GM20431 (cell line): ENCODE results near the gene HCN1.
"Not testable (repeated sequence)": the region's sequence is repeated elsewhere in the genome, so short reads cannot be mapped to it uniquely, and the experiment has no call there.

Source experiments
- in situ Hi-C: fragments of 300-500 bp; cut with MseI, MboI; formaldehyde crosslinking; loops from one replicate; pipeline ENCODE4 v1.15.0; 2020; ENCODE audit warnings: low sequenced_read_pairs; ENCODE audit not compliant: unreplicated experiment

HCN1 gene

DNA sequence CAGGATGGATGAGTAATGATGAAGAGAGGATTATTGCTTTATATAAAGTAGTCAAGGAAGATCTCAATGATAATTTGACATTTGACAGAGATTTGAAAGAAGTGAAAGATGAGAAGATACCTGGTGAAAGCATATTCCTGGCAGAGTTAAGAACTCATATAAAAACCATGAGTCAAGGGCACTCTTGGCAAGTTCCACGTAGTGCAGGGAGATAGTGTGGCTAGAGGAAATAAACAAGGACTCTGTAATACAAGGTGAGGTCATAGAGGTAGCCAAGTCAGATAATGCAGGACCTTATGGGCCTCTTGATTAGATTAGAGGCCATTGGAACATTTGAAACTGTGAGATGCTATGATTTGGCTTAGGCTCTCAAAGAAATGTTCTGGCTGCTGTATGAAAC is 72.3 kb downstream of the HCN1 start:
- in situ Hi-C loops: no loop called here

DNA sequence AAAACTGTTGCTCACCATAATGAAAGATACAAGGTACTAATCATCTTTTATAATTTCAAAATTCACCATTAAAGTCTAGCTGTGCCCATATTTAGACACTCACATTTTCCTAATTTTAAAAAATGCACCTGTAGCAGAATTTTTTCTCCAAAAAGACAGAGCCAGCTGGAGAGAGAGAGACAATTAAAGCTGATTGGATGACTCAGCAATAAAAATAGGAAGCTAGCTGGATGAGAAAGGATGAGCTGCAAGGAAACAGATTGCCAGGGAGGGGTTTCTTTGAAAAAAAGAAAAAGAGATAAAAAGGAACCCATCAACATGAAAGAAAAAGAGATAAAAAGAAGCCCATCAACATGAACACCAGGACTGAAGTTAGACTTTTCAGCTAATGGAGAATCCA is 73.8 kb downstream of the HCN1 start:
- in situ Hi-C loops: no loop called here

DNA sequence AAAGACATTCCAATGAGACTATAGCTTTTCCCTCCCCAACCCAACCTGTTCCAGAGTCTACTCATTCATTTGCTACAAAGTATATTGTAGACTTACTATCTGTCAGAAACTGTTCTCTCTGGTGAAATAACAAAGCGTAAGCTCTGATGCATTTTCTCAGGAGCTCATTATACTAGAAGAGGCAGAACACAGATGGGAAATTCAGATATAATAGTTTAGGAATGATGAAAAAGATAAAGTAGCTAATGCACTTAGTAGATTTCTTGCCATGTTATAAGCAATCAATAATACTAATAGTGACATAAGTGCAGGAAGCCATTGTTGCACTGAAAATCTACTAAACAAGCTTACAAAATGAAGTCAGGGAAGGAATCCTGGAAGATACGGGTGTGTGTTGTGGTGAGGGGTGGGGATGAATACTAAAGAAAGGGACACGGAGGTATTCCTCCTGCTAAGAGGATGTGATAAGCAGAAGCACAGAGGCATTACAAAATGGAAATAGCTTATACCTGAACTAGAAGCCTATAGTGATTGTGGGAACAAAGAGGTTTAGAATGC is 78.2 kb downstream of the HCN1 start:
- in situ Hi-C loops: no loop called here

DNA sequence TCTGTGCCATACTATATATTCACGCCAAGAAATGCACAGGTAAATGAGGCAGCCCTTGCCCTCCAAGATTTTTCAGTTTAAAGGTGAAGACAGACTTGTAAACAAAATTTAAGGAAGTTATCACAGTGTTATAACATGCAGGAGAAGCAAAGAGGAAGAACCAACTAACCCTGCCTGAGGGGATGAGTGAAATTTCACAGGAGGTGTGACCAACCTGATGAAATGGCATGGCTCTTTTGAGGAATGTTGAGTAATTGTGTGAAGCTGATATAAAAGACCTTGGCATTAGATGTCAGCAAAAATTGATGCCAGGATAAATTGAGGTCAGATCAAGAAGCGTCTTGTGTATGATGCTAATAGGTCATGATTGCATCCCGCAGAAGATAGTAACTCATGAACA is 86.5 kb downstream of the HCN1 start:
- in situ Hi-C loops: no loop called here

DNA sequence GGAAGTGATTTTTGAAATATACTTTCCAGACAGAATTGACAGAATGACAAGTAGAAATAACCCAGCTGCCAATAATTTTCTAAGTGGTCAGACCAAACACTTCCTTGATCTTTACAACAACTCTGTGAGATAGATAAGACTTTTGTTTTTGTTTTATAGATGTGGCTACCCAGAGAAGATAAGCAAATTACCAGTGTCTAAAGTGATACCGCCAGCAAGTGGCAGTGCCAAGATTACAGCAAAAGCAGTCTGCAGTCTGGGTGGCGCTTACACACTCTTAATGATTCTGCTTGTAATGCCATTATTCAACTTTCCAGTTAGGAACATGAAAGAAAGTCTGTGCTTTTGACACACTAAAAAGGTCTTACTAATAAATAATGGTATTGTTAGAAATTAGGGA is 92.1 kb downstream of the HCN1 start:
- in situ Hi-C loops: no loop called here

DNA sequence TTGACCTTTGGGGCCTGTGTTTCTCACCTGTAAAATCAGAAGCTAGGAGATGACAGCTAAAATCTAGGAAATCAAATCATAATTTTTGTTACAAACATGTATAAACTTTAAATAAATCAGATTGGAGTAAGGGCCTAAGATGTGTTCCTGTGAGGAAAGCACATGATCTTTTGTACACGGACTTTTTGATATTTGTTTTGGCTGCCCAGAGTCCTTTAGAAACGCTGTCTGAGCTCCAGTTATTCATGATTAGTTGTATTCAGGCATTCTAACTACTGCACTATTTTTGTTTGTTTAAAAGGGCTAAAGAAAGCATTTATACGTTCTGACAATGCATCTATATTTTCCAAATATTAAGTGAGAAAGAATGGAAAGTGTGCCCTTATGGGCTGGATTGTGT is 94.8 kb downstream of the HCN1 start:
- in situ Hi-C loops: no loop called here

DNA sequence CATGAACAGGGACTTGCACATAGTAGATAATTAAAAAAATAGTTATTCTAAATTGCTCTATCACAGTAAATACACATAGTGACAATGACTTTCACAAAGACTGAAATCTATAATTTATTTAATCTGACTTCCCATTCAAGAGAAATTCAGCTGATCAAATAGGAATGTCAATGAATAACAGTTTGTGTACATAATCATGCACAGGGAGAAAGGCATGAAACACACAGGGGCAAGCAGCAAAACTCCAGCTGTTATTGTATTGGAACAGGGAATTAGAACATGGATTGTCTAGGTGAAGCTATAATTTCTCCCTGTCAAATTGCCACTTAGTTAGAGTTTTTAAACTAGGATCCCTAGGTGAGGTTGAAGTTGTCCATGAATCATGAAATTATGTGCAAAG is 99.9 kb downstream of the HCN1 start:
- in situ Hi-C loops: no loop called here

DNA sequence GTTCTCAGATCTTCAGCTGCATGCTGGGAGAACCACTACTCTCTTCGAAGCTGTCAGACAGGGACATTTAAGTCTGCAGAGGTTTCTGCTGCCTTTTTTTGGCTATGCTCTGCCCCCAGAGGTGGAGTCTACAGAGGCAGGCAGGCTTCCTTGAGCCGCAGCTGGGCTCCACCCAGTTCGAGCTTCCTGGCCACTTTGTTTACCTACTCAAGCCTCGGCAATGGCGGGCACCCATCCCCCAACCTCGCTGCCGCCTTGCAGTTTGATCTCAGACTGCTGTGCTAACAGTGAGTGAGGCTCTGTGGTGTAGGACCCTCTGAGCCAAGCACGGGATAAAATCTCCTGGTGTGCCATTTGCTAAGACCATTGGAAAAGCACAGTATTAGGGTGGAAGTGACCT is 110.2 kb downstream of the HCN1 start:
- in situ Hi-C loops: not testable (repeated sequence)

DNA sequence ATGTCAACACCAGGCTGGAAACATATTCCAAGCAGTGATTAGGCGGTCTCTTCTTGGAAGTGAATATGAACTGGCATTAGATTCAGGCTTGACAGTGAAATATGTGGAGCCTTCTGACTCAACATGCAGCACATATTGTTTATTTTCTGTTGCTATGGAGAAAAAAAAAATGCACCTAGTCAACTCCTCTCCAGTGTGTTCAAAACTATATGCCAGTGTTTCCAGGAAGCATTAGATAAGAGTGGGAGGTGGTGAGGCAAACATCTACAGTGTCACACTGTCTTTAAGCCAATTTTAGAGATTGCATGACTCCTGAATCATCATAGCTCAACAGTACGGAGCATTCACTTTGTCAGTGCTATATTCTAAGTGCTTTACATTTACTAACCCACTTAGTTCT is 117.9 kb downstream of the HCN1 start:
- in situ Hi-C loops: no loop called here

DNA sequence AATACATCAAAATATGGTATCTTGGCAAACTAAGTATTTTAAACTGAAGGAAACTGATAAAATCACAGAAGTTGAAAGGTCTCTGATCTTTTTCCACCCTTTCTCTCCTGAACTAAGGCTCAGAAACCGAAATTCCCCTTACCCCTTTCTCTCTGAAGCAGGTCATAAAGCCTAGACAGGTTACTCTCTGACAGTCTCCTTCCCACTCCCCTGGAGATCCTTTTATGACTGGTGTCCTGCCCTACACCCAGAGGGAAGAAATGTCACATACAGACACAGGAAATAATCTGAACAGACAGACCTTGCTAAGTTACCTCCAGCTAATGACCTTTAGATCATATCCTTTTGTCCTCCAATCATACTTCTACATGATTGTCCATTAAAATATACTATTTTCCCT is 127.4 kb downstream of the HCN1 start:
- in situ Hi-C loops: no loop called here

DNA sequence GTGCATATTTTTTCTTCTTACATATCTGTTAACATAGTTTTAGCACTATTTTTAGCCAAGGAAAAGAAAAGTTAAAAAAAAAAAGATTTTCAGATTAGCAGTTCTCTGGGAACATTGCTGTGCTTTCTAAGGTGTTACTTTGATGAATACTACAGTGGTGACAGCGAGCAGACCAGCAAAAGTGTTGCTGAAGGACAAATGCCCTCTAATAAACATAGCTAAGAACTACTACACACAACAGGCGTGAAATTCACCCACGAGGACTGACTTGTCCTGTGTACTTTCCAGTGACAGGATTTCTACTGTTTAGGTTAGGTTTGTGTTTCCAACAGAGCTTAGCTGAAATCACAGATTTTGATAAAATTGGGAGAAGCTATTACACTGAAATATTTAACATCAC is 153.8 kb downstream of the HCN1 start:
- in situ Hi-C loops: no loop called here

DNA sequence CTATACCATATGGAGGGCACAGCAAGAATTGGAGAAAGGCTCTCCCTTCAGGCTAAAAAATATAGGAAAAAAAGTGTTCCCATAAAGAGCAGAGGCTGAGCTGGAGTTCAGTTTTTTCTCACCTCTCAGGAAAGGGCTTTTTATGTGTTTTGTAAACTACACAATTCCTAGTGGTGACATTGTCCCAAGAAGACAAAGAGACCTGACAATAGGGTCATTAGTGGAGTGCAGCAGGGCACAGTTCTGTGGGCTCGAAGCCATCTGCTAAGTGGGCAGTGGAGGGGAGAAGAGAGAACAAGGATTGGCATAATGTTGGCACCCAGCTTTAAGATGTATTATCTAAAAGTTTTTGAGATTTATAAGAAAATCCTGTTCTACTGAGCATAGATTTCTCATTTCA is 162.5 kb downstream of the HCN1 start:
- in situ Hi-C loops: no loop called here

DNA sequence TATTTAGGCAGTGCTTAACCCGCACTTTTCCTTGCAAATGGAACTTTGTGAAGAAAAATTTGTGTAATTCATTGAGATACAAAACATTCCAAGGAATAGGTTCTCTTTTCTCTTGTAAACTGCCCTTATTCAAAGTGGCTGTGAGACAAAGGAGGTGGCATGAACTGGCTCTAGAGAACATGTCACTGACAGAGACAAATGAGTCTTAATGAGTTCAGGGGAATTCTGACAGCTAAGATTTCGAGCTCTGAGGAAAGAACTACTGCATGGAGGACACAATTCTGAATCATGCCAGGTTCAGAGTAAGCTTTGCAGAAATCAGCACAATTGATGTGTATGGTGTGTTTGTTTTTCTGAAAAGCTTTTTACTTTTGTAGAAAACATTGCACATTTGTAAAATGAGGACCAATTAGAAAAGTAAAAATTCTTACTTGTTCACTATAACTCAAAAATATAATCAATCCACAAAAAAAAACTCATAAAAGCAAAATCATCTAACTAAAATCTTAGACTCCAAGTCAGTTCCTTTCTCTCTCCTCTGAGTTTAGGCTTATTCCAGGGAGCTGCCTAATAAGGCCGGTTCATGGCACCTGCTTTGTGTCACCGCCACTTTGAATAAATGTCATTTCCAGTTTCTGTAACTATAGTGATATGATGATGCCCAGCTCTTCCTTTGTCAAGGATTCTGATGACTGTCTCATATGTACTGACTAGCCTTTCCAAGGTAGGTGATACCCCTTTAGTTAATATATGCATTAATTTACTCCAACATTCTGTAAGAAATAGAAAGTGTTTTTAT is 163.2 kb downstream of the HCN1 start:
- in situ Hi-C loops: no loop called here

DNA sequence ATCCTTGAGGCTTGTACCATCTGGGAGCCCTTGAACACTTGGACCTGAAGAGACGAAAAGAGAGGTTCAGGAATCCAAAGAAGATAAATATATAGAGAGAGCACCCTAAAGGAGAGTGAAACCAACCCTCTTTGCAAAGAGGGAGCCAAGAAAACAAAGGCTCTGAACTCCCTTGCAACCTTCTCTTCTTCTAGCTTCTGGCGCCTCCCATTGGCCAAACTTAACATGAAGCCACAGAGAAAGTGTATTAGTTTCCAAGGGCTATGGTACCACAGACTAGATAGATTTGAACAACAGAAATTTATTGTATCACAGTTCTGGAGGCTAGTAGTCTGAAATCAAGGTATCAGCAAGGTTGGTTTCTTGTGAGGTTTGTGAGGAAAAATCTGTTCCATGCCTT is 175.1 kb downstream of the HCN1 start:
- in situ Hi-C loops: no loop called here

DNA sequence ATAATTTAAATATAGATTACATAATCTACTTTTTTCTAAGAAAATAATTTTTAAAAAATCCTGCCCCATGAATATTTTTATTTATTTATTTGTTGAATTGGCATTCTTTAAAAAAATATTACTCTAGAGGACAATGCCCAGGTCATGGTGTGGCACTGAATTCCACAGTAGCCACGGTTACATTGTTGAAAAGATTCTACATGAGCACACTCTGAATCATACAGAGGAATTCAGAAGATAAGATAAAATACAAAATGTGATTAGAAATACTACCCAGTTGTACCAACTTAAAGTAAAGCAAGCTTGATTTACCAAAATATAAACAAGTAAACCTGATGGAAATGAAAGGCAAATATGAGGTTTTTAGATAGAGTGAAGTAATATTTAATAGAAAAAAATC is 183.7 kb downstream of the HCN1 start:
- in situ Hi-C loops: no loop called here

DNA sequence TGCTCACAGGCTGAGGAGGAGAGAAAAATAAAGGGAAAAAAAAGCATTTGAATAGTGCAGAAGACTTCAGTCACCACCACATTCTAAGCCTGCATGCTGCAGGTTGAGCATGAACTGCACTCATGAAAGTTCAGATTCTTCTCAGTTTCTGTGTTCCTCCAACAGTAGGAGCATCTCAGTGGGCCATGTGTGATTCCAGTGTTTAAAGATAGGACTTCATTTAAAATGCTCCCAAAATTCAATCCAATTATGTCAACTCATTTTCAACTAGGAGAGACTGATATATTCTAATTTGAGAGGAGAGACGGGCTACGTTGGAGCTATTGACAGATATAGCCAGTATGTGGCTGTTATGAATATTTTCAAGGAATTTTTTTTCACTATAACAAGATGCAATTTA is 186.8 kb downstream of the HCN1 start:
- in situ Hi-C loops: no loop called here

DNA sequence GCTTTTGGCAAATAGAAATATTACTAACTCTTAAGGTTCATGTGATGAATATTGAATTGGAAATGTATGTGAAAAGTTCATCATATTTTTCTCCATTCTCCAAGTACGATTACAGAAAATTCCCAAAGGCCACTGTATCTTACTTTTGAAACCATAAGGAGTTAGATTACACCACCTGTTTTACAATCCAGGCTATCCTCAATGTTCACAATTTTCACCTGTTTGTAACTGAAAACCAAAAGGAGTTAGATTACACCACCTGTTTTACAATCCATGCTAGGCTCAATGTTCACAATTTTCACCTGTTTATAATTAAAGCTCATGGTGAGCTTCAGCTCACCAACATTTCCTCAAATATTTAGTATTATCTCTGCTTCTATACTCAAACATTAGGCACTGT is 188.0 kb downstream of the HCN1 start:
- in situ Hi-C loops: no loop called here

DNA sequence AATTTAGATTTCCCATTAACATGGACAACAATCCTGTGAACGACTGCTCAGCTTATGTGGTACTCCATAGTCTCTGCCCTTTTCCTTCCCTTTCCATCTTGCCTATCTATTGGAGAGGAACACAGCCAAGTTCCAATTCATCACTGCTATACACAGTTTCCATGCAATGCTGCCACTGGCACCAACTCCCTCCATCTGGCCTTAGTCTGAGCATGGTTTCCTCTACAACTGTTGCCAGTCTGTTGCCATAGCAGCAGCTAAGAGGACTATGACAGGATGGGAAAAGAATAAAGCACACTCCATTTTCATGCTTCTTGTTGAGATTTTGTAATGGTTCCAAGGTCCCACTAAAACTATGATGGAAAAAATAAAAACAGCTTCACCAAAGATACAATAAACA is 189.0 kb downstream of the HCN1 start:
- in situ Hi-C loops: no loop called here

DNA sequence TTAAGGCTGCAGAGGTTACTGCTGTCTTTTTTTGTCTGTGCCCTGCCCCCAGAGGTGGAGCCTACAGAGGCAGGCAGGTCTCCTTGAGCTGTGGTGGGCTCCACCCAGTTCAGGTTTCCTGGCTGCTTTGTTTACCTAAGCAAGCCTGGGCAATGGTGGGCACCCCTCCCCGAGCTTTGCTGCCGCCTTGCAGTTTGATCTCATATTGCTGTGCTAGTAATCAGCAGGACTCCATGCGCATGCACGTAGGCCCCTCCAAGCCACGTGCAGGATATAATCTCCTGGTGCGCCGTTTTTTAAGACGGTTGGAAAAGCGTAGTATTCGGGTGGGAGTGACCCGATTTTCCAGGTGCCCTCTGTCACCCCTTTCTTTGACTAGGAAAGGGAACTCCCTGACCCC is 197.2 kb downstream of the HCN1 start:
- in situ Hi-C loops: not testable (repeated sequence)

DNA sequence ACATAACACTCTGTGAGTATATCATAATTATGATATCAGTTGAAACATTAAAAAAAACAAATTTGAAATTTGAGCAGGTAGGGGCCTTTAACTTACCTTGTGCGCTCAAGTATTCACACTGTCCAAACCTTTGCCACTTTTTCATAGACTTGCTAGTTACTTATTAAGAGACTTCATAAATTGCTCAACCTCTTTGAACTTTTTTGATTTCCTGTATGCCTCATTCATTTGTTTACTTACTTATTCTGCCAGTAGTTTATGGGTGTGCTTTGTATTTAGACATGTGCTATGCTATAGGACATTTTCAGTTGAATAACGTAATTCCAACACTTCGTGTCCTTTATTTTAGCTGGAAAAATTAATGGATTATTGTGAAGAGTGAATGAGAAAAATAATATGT is 204.8 kb downstream of the HCN1 start:
- in situ Hi-C loops: no loop called here

DNA sequence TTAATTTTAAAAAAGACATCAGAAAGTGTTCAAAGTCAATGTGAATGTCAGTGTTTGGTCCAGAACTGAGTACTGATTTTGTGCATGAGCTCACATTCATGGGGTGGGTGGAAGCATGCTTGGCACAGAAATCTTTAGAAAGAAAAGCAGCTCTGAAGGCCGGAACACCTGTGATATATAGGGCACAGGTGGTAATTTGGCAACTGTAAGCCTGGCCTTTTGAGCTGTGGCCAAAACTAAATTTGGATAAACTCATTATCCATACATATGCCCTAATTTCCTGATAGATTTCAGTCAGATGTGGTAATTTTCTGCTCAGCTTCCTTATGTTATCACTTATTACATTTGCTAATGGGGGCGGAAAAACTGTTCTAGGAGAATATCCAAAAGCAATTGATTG is 211.4 kb downstream of the HCN1 start:
- in situ Hi-C loops: no loop called here

DNA sequence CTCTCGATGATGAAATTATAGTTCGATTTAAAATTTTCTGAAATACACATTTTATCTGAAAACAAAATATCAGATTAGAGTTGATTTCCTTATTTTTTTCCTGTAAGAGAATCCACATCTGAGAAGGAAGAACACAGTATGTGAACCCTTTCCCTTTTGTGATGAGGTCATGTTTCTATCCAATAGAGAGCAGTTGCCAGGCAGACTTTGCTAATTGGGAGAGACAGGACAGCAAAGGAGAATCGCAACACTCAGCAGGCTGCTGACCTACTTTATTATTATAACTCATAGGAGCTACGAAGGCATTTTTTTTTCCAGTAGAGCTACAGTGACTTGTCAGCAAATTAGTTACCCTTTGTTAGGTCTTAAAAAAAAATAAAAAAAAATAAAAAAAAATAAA is 242.1 kb downstream of the HCN1 start:
- in situ Hi-C loops: no loop called here
